GM23248 (cell line): Measurements from ENCODE around the gene CDC34. TPM values are rescaled to one million over a fixed set of nuclear protein-coding genes. Genes with fewer than 3 reads are reported as not detected.
A peak's percentile ranks its signal among the peaks of the same experiment; 100 is the strongest.

Experiments
- DNase-seq: peaks from one replicate; pipeline ENCODE4 v3.0.0-alpha.2; 2015
- H2AFZ ChIP-seq: fragments of 200-600 bp; sonication (generic); 2 replicates; pipeline ENCODE4 v1.6.1; 2016; ENCODE audit warnings: antibody characterized with exemption
- H3F3A ChIP-seq: fragments of 200-600 bp; sonication (generic); 2 replicates; pipeline ENCODE4 v1.6.1; 2016; ENCODE audit warnings: mild to moderate bottlenecking, antibody characterized with exemption, mixed run types; ENCODE audit not compliant: insufficient read depth
- H3K27ac ChIP-seq: fragments of 200-600 bp; sonication (generic); 2 replicates; pipeline ENCODE4 v1.5.1; 2016; ENCODE audit warnings: mild to moderate bottlenecking
- H3K27me3 ChIP-seq: fragments of 200-600 bp; sonication (generic); replicated peaks from 2 replicates; pipeline ENCODE4 v1.6.1; 2016; ENCODE audit warnings: mild to moderate bottlenecking; ENCODE audit not compliant: insufficient read depth
- H3K36me3 ChIP-seq: fragments of 200-600 bp; sonication (generic); 2 replicates; pipeline ENCODE4 v1.6.1; 2016; ENCODE audit warnings: low read depth, mild to moderate bottlenecking
- H3K4me1 ChIP-seq: fragments of 200-600 bp; sonication (generic); 2 replicates; pipeline ENCODE4 v1.6.1; 2016; ENCODE audit warnings: mild to moderate bottlenecking; ENCODE audit not compliant: insufficient read depth
- H3K4me2 ChIP-seq: fragments of 200-600 bp; sonication (generic); one replicate; pipeline ENCODE4 v1.6.1; 2016; ENCODE audit warnings: mild to moderate bottlenecking; ENCODE audit not compliant: unreplicated experiment
- H3K4me3 ChIP-seq: fragments of 200-600 bp; sonication (generic); 2 replicates; pipeline ENCODE4 v1.5.1; 2016; ENCODE audit warnings: mild to moderate bottlenecking
- H3K79me2 ChIP-seq: fragments of 200-600 bp; sonication (generic); 2 replicates; pipeline ENCODE4 v1.6.1; 2016; ENCODE audit warnings: mild to moderate bottlenecking; ENCODE audit not compliant: insufficient read depth
- H3K9ac ChIP-seq: fragments of 200-600 bp; sonication (generic); 2 replicates; pipeline ENCODE4 v1.6.1; 2016; ENCODE audit warnings: mild to moderate bottlenecking
- H3K9me2 ChIP-seq: fragments of 200-600 bp; sonication (generic); 2 replicates; pipeline ENCODE4 v1.6.1; 2016; ENCODE audit warnings: mixed run types, mild to moderate bottlenecking, moderate library complexity; ENCODE audit not compliant: insufficient read depth
- H3K9me3 ChIP-seq: fragments of 200-600 bp; sonication (generic); one replicate; pipeline ENCODE4 v1.6.1; 2017; ENCODE audit warnings: low read depth
- H4K20me1 ChIP-seq: fragments of 200-600 bp; sonication (generic); 2 replicates; pipeline ENCODE4 v1.6.0; 2016; ENCODE audit not compliant: insufficient read depth
- EZH2 ChIP-seq: fragments of 200-600 bp; sonication (generic); IDR thresholded peaks from 2 replicates; pipeline ENCODE4 v1.6.1; 2018; ENCODE audit warnings: antibody characterized with exemption, mild to moderate bottlenecking; ENCODE audit not compliant: insufficient read depth, poor library complexity, severe bottlenecking
- EZH2phosphoT487 ChIP-seq: fragments of 200-600 bp; sonication (generic); IDR thresholded peaks from 2 replicates; pipeline ENCODE4 v1.6.1; 2018; ENCODE audit warnings: antibody characterized with exemption, moderate library complexity, mild to moderate bottlenecking, low read depth; ENCODE audit not compliant: insufficient read depth
- WGBS, 2 experiments: methylation state at CpG; one replicate each; pipeline ENCODE4 v1.1.6; 2015 to 2017; ENCODE audit warnings: low lambda C conversion rate in 2 of 2, low coverage in 1 of 2; ENCODE audit errors: missing lambda C conversion rate in 2 of 2; 5-methylcytosine and 5-hydroxymethylcytosine counted together
- in situ Hi-C: fragments of 300-500 bp; cut with MboI; formaldehyde crosslinking; loops from 2 replicates; pipeline ENCODE4 v1.15.0; 2020
- polyA plus RNA-seq: library from polyadenylated mRNA; unstranded; fragments of >200 nt; fragmentation: Nextera tagmentation; extraction: Ambion mirVana; gene quantifications from 2 replicates; pipeline ENCODE4 v1.2.1, GENCODE V29; 2016
- total RNA-seq: library from RNA; depleted of rRNA; stranded (reverse); fragments of >200 nt; shearing (Covaris generic); gene quantifications from 2 replicates; pipeline ENCODE4 v1.2.3, GENCODE V29; 2014

CDC34 gene
- total and polyA plus RNA-seq, 2 experiments from 2014 or later = 46.4 to 50.8 TPM

- no peak overlapping the region for H3K4me3 ChIP-seq
- H3K9me2 ChIP-seq = no peaks in the 10 kb centered on the region
- H3K79me2 ChIP-seq = peaks cover 57% of the 10 kb centered on the region
- peaks cover 9% of the 10 kb centered on the region for H3K4me1 ChIP-seq
- WGBS, 2 experiments = 92 to 93% methylated on average over 28 to 37 of the region's 40 CpGs
- no peak overlapping the region for H2AFZ ChIP-seq
- no peaks in the 10 kb centered on the region for H4K20me1 ChIP-seq
- H3K36me3 ChIP-seq = no peaks in the 10 kb centered on the region; the same call in 1 of the 2 replicates
- no peak for DNase-seq
- no peak overlapping the region for H3K9ac ChIP-seq
- H3K4me2 ChIP-seq = no peak overlapping the region
- no peak overlapping the region for H3K27ac ChIP-seq
- H3F3A ChIP-seq = 0 out of 2 replicates have a peak, but pooled peaks cover 3% of the 10 kb centered on the region
- no peaks in the 10 kb centered on the region for H3K27me3 ChIP-seq
- in situ Hi-C loops = no loop called here
- no peak for TF ChIP-seq EZH2phosphoT487
- no peak for TF ChIP-seq EZH2
- H3K9me3 ChIP-seq = no peaks in the 10 kb centered on the region
Measured at GRCh38 chr19:581399-582111, 50.0 kb downstream of the CDC34 start.

DNA sequence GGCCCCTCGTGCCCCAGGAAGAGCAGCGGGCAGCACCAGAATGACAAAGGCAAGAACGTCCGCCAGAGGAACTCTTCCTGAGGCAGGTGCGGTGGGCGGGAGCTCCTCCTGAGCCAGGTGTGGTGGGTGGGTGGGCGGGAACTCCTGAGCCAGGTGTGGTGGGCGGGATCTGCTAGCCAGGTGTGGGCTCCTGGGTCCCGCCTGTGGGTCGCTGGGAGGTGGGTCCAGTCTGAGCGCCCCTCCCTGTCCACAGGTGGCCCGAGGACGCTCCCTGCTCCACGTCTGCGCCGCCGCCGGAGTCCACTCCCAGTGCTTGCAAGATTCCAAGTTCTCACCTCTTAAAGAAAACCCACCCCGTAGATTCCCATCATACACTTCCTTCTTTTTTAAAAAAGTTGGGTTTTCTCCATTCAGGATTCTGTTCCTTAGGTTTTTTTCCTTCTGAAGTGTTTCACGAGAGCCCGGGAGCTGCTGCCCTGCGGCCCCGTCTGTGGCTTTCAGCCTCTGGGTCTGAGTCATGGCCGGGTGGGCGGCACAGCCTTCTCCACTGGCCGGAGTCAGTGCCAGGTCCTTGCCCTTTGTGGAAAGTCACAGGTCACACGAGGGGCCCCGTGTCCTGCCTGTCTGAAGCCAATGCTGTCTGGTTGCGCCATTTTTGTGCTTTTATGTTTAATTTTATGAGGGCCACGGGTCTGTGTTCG, 51.1 kb downstream of the CDC34 start:
- no peak overlapping the region for H3K9ac ChIP-seq
- H4K20me1 ChIP-seq = no peaks in the 10 kb centered on the region
- peak; percentile 80 for DNase-seq
- no peak overlapping the region for H3K4me2 ChIP-seq
- TF ChIP-seq EZH2 = no peak
- TF ChIP-seq EZH2phosphoT487 = no peak
- in situ Hi-C loops = no loop called here
- H3K9me2 ChIP-seq = no peaks in the 10 kb centered on the region
- no peak overlapping the region for H2AFZ ChIP-seq
- no peaks in the 10 kb centered on the region for H3K9me3 ChIP-seq
- peaks cover 46% of the 10 kb centered on the region for H3K79me2 ChIP-seq
- no peak overlapping the region for H3K4me3 ChIP-seq
- H3K27ac ChIP-seq = no peak overlapping the region
- H3K4me1 ChIP-seq = peaks cover 15% of the 10 kb centered on the region
- H3K27me3 ChIP-seq = no peaks in the 10 kb centered on the region
- 80 to 82% methylated on average over 28 to 30 of the region's 31 CpGs for WGBS, 2 experiments
- no peaks in the 10 kb centered on the region; the same call in 1 of the 2 replicates for H3K36me3 ChIP-seq
- 0 out of 2 replicates have a peak, but pooled peaks cover 7% of the 10 kb centered on the region for H3F3A ChIP-seq

DNA sequence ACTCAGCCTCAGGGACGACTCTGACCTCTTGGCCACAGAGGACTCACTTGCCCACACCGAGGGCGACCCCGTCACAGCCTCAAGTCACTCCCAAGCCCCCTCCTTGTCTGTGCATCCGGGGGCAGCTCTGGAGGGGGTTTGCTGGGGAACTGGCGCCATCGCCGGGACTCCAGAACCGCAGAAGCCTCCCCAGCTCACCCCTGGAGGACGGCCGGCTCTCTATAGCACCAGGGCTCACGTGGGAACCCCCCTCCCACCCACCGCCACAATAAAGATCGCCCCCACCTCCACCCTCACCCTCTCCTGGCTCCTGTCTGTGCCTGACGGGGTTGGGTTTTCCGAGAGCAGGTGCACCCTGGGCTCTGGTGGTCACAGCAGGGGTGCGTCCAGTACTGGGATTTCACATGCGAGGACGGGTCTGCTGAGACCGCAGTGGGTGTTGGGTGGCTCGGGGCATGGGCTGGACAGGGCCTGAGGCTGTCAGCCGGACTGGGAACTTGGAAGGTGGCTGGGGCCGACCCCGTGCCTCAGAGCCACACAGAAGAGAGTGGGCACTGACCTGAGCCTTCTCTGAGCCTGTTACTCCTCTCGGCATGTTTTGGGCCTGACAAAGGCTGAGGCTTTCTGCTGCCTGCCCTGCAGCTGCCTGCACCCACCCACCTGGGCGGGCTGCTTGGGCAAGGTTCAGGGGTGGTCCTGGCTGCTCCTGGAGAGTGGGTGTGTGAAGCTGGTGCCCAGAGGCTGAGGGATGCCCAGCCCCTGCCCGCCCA, 51.8 kb downstream of the CDC34 start:
- Histone ChIP-seq H3K9me3 (no peaks in the 10 kb centered on the region), H3K79me2 (peaks cover 38% of the 10 kb centered on the region), H3K27me3 (no peaks in the 10 kb centered on the region), H3K9ac (no peak overlapping the region), H3K4me2 (no peak overlapping the region), H3K27ac (no peak overlapping the region), H3K9me2 (no peaks in the 10 kb centered on the region), H4K20me1 (no peaks in the 10 kb centered on the region), H3K36me3 (no peaks in the 10 kb centered on the region; the same call in 1 of the 2 replicates), H3K4me3 (no peak overlapping the region), H3K4me1 (peaks cover 15% of the 10 kb centered on the region), H3F3A (0 out of 2 replicates have a peak, but pooled peaks cover 7% of the 10 kb centered on the region), H2AFZ (no peak overlapping the region)
- TF ChIP-seq EZH2phosphoT487 (no peak), EZH2 (no peak)
- WGBS, 2 experiments = 88 to 93% methylated on average over 11 to 26 of the region's 27 CpGs
- DNase-seq = no peak
- in situ Hi-C loops = no loop called here

DNA sequence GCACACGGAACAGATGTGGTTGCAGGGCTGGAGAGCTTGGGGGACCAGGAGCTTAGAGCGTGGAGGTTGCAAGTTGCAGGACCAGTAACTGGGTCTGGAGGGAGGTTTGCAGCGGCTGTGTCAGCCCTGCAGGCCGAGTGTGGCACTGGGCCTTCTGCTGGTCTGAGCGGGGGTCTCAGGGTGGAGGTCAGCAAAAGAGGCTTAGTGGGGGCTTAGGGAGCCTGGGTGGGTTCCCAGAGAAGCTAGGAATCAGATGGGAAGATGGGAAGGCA, 52.3 kb downstream of the CDC34 start:
- no peaks in the 10 kb centered on the region for H3K9me2 ChIP-seq
- in situ Hi-C loops = no loop called here

More for the DNA sequence above, 52.3 kb downstream of the CDC34 start:
- Histone ChIP-seq H3K4me3 (no peak overlapping the region), H3K36me3 (no peaks in the 10 kb centered on the region; the same call in 1 of the 2 replicates), H3F3A (0 out of 2 replicates have a peak, but pooled peaks cover 7% of the 10 kb centered on the region), H3K27me3 (no peaks in the 10 kb centered on the region), H3K9ac (no peak overlapping the region), H3K79me2 (peaks cover 33% of the 10 kb centered on the region), H3K4me2 (no peak overlapping the region), H2AFZ (no peak overlapping the region), H4K20me1 (no peaks in the 10 kb centered on the region), H3K27ac (no peak overlapping the region), H3K4me1 (peaks cover 15% of the 10 kb centered on the region), H3K9me3 (no peaks in the 10 kb centered on the region)
- TF ChIP-seq EZH2phosphoT487 (no peak), EZH2 (no peak)
- no peak for DNase-seq
- 68 to 72% methylated on average over 5 of the region's 5 CpGs for WGBS, 2 experiments
